Medulla oblongata (tissue), 1 donor: ENCODE data around the gene GAL3ST1.
"Not testable (repeated sequence)": the region's sequence is repeated elsewhere in the genome, so short reads cannot be mapped to it uniquely, and the experiment has no call there.

ENCODE experiments used
- DNase-seq: peaks from one replicate; pipeline ENCODE4 v3.0.0-alpha.2; 2015; ENCODE audit errors: extremely low spot score

The GAL3ST1 gene

GRCh38 chr22:30564761-30565119 lies 9.7 kb downstream of the GAL3ST1 start:
- DNase-seq: no peak

GRCh38 chr22:30564045-30564760 lies 10.3 kb downstream of the GAL3ST1 start:
- DNase-seq: no peak

- no peak for DNase-seq
Measured at GRCh38 chr22:30562366-30562765, 12.1 kb downstream of the GAL3ST1 start.

GRCh38 chr22:30561402-30562189 lies 12.9 kb downstream of the GAL3ST1 start:
- no peak for DNase-seq

GRCh38 chr22:30560643-30561202 lies 13.7 kb downstream of the GAL3ST1 start:
- DNase-seq: not testable (repeated sequence)

- no peak for DNase-seq
Measured at GRCh38 chr22:30559889-30560288, 14.6 kb downstream of the GAL3ST1 start.

GRCh38 chr22:30557243-30557642 lies 17.2 kb downstream of the GAL3ST1 start:
- no peak for DNase-seq

GRCh38 chr22:30556388-30556787 lies 18.1 kb downstream of the GAL3ST1 start:
- DNase-seq: no peak

- DNase-seq: no peak
Measured at GRCh38 chr22:30555282-30556210, 18.9 kb downstream of the GAL3ST1 start.

- DNase-seq: no peak
Measured at GRCh38 chr22:30553971-30554370, 20.5 kb downstream of the GAL3ST1 start.

- DNase-seq: no peak
Measured at GRCh38 chr22:30552719-30553118, 21.7 kb downstream of the GAL3ST1 start.

GRCh38 chr22:30551813-30552212 lies 22.7 kb downstream of the GAL3ST1 start:
- not testable (repeated sequence) for DNase-seq

GRCh38 chr22:30547188-30547587 lies 27.3 kb downstream of the GAL3ST1 start:
- DNase-seq: no peak

GRCh38 chr22:30546616-30547015 lies 27.8 kb downstream of the GAL3ST1 start, which contains the start of gene SEC14L6:
SEC14L6 (minus strand) TSS chr22:30546741; CDS start chr22:30546682, 59 bp downstream.
- DNase-seq: no peak

- no peak for DNase-seq
Measured at GRCh38 chr22:30542811-30543188, 31.7 kb downstream of the GAL3ST1 start.

- peak; percentile 4 for DNase-seq
Measured at GRCh38 chr22:30541961-30542810, 32.3 kb downstream of the GAL3ST1 start.

GRCh38 chr22:30541511-30541910 lies 33.0 kb downstream of the GAL3ST1 start:
- not testable (repeated sequence) for DNase-seq

- no peak for DNase-seq
Measured at GRCh38 chr22:30539368-30539767, 35.1 kb downstream of the GAL3ST1 start.

GRCh38 chr22:30538280-30538679 lies 36.2 kb downstream of the GAL3ST1 start:
- no peak for DNase-seq

- no peak for DNase-seq
Measured at GRCh38 chr22:30537083-30537731, 37.3 kb downstream of the GAL3ST1 start.
